GM18498 (cell line): ENCODE data around the gene GPR141.
A peak's percentile ranks its signal among the peaks of the same experiment; 100 is the strongest.
"Not testable (repeated sequence)": the region's sequence is repeated elsewhere in the genome, so short reads cannot be mapped to it uniquely, and the experiment has no call there.

Experiments used
- ATAC-seq: cut with Tn5 transposase; IDR thresholded peaks from one replicate; pipeline ENCODE4 v1.9.1; 2021; ENCODE audit warnings: mild to moderate bottlenecking, moderate library complexity; ENCODE audit not compliant: unreplicated experiment

The GPR141 gene

GRCh38 chr7:37684927-37685326 is 1.4 kb downstream of the GPR141 start:
- ATAC-seq = no peak

GRCh38 chr7:37686556-37687345 is 3.2 kb downstream of the GPR141 start:
- ATAC-seq = no peak

- no peak for ATAC-seq
Measured at GRCh38 chr7:37690206-37690605, 6.6 kb downstream of the GPR141 start.

GRCh38 chr7:37694208-37695094 is 10.9 kb downstream of the GPR141 start:
- no peak for ATAC-seq

GRCh38 chr7:37698276-37698675 is 14.7 kb downstream of the GPR141 start:
- ATAC-seq = no peak

- ATAC-seq = no peak
Measured at GRCh38 chr7:37698782-37699181, 15.2 kb downstream of the GPR141 start.

GRCh38 chr7:37701769-37702168 is 18.2 kb downstream of the GPR141 start:
- no peak for ATAC-seq

GRCh38 chr7:37703361-37703760 is 19.8 kb downstream of the GPR141 start:
- no peak for ATAC-seq

GRCh38 chr7:37704328-37704833 is 20.8 kb downstream of the GPR141 start:
- not testable (repeated sequence) for ATAC-seq

GRCh38 chr7:37705976-37706375 is 22.4 kb downstream of the GPR141 start:
- ATAC-seq = no peak

GRCh38 chr7:37706804-37707203 is 23.2 kb downstream of the GPR141 start:
- ATAC-seq = no peak

GRCh38 chr7:37707754-37708485 is 24.4 kb downstream of the GPR141 start:
- no peak for ATAC-seq

GRCh38 chr7:37709631-37710509 is 26.3 kb downstream of the GPR141 start:
- ATAC-seq = peak; percentile 96

- ATAC-seq = no peak
Measured at GRCh38 chr7:37713613-37714012, 30.0 kb downstream of the GPR141 start.

GRCh38 chr7:37714606-37715005 is 31.0 kb downstream of the GPR141 start:
- no peak for ATAC-seq

GRCh38 chr7:37718585-37718984 is 35.0 kb downstream of the GPR141 start:
- peak; percentile 73 for ATAC-seq

- peak; percentile 82 for ATAC-seq
Measured at GRCh38 chr7:37719077-37719476, 35.5 kb downstream of the GPR141 start.

- no peak for ATAC-seq
Measured at GRCh38 chr7:37724732-37725131, 41.2 kb downstream of the GPR141 start.

- ATAC-seq = no peak
Measured at GRCh38 chr7:37726016-37726415, 42.5 kb downstream of the GPR141 start.

GRCh38 chr7:37728747-37729146 is 45.2 kb downstream of the GPR141 start:
- peak; percentile 59 for ATAC-seq
